GM23248 (cell line): ENCODE data around the gene KCNE1. TPM values are rescaled to one million over a fixed set of nuclear protein-coding genes. Genes with fewer than 3 reads are reported as not detected.

Experiments
- DNase-seq: peaks from one replicate; pipeline ENCODE4 v3.0.0-alpha.2; 2015
- H2AFZ ChIP-seq: fragments of 200-600 bp; sonication (generic); 2 replicates; pipeline ENCODE4 v1.6.1; 2016; ENCODE audit warnings: antibody characterized with exemption
- H3F3A ChIP-seq: fragments of 200-600 bp; sonication (generic); 2 replicates; pipeline ENCODE4 v1.6.1; 2016; ENCODE audit warnings: mild to moderate bottlenecking, antibody characterized with exemption, mixed run types; ENCODE audit not compliant: insufficient read depth
- H3K27ac ChIP-seq: fragments of 200-600 bp; sonication (generic); 2 replicates; pipeline ENCODE4 v1.5.1; 2016; ENCODE audit warnings: mild to moderate bottlenecking
- H3K27me3 ChIP-seq: fragments of 200-600 bp; sonication (generic); replicated peaks from 2 replicates; pipeline ENCODE4 v1.6.1; 2016; ENCODE audit warnings: mild to moderate bottlenecking; ENCODE audit not compliant: insufficient read depth
- H3K36me3 ChIP-seq: fragments of 200-600 bp; sonication (generic); 2 replicates; pipeline ENCODE4 v1.6.1; 2016; ENCODE audit warnings: low read depth, mild to moderate bottlenecking
- H3K4me1 ChIP-seq: fragments of 200-600 bp; sonication (generic); 2 replicates; pipeline ENCODE4 v1.6.1; 2016; ENCODE audit warnings: mild to moderate bottlenecking; ENCODE audit not compliant: insufficient read depth
- H3K4me2 ChIP-seq: fragments of 200-600 bp; sonication (generic); one replicate; pipeline ENCODE4 v1.6.1; 2016; ENCODE audit warnings: mild to moderate bottlenecking; ENCODE audit not compliant: unreplicated experiment
- H3K4me3 ChIP-seq: fragments of 200-600 bp; sonication (generic); 2 replicates; pipeline ENCODE4 v1.5.1; 2016; ENCODE audit warnings: mild to moderate bottlenecking
- H3K79me2 ChIP-seq: fragments of 200-600 bp; sonication (generic); 2 replicates; pipeline ENCODE4 v1.6.1; 2016; ENCODE audit warnings: mild to moderate bottlenecking; ENCODE audit not compliant: insufficient read depth
- H3K9ac ChIP-seq: fragments of 200-600 bp; sonication (generic); 2 replicates; pipeline ENCODE4 v1.6.1; 2016; ENCODE audit warnings: mild to moderate bottlenecking
- H3K9me2 ChIP-seq: fragments of 200-600 bp; sonication (generic); 2 replicates; pipeline ENCODE4 v1.6.1; 2016; ENCODE audit warnings: mixed run types, mild to moderate bottlenecking, moderate library complexity; ENCODE audit not compliant: insufficient read depth
- H3K9me3 ChIP-seq: fragments of 200-600 bp; sonication (generic); one replicate; pipeline ENCODE4 v1.6.1; 2017; ENCODE audit warnings: low read depth
- H4K20me1 ChIP-seq: fragments of 200-600 bp; sonication (generic); 2 replicates; pipeline ENCODE4 v1.6.0; 2016; ENCODE audit not compliant: insufficient read depth
- EZH2 ChIP-seq: fragments of 200-600 bp; sonication (generic); IDR thresholded peaks from 2 replicates; pipeline ENCODE4 v1.6.1; 2018; ENCODE audit warnings: antibody characterized with exemption, mild to moderate bottlenecking; ENCODE audit not compliant: insufficient read depth, poor library complexity, severe bottlenecking
- EZH2phosphoT487 ChIP-seq: fragments of 200-600 bp; sonication (generic); IDR thresholded peaks from 2 replicates; pipeline ENCODE4 v1.6.1; 2018; ENCODE audit warnings: antibody characterized with exemption, moderate library complexity, mild to moderate bottlenecking, low read depth; ENCODE audit not compliant: insufficient read depth
- WGBS, 2 experiments: methylation state at CpG; one replicate each; pipeline ENCODE4 v1.1.6; 2015 to 2017; ENCODE audit warnings: low lambda C conversion rate in 2 of 2, low coverage in 1 of 2; ENCODE audit errors: missing lambda C conversion rate in 2 of 2; 5-methylcytosine and 5-hydroxymethylcytosine counted together
- in situ Hi-C: fragments of 300-500 bp; cut with MboI; formaldehyde crosslinking; loops from 2 replicates; pipeline ENCODE4 v1.15.0; 2020
- polyA plus RNA-seq: library from polyadenylated mRNA; unstranded; fragments of >200 nt; fragmentation: Nextera tagmentation; extraction: Ambion mirVana; gene quantifications from 2 replicates; pipeline ENCODE4 v1.2.1, GENCODE V29; 2016
- total RNA-seq: library from RNA; depleted of rRNA; stranded (reverse); fragments of >200 nt; shearing (Covaris generic); gene quantifications from 2 replicates; pipeline ENCODE4 v1.2.3, GENCODE V29; 2014; rRNA removed

The KCNE1 gene
- 0.43 TPM in 1 of 2 replicates, not detected in the other for total RNA-seq
- polyA plus RNA-seq, result not detected in 2 replicates

DNA sequence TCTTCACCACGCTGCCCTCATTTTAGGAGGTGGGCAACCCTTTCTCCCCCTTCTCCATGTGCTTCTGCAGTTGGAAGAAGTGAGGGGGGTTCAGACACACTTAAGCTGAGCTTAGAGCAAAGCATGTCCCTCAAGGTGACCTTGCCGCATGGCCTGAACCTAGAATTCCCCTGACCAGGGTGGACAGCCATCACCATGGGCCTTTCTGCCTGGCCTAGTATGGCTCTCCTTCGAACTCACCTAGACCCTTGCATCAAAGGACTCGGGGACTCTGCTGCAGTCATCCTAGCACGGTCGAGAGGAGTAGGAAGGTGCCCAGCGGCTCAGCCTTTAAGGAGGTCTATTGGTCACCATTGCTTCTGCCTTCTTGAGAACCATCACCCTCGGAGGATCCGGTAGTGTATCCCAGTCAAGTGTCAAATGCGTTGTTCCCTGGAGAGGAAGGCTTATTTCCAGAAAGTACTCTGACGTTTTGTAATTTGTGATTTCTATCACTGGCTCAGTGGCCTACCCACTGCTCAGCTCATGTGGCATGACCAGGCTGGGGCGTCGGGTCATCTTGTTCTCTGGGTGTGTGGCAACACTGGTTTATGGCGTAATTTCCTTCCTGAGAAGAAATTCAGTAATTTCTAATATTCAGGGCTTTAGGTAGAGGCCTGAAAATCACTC, at the start of gene KCNE1:
Gene KCNE1, minus strand, starts transcription at position 424 of the 669 bp plus-strand sequence. CDS start 62,576 bp downstream, outside the sequence.
- Histone ChIP-seq H3K4me3 (no peak within 1 kb of the TSS), H3K9ac (no peak within 1 kb of the TSS), H3K27me3 (no peaks in the 10 kb centered on the region), H3K4me2 (no peak within 1 kb of the TSS), H2AFZ (no peak within 1 kb of the TSS), H3K36me3 (peaks cover 16% of the 10 kb centered on the region; the same call in 1 of the 2 replicates), H3F3A (peaks cover 25% of the 10 kb centered on the region), H3K27ac (0 out of 2 replicates have a peak within 1 kb of the TSS, but pooled peaks have one; percentile 23), H3K4me1 (no peaks in the 10 kb centered on the region), H3K9me2 (no peaks in the 10 kb centered on the region), H3K9me3 (no peaks in the 10 kb centered on the region), H3K79me2 (no peaks in the 10 kb centered on the region), H4K20me1 (no peaks in the 10 kb centered on the region)
- DNase-seq, result peak; percentile 63
- in situ Hi-C loops, result no loop called here
- WGBS, 2 experiments, result 87 to 90% methylated on average over 14 of the region's 14 CpGs
- no peak for TF ChIP-seq EZH2
- TF ChIP-seq EZH2phosphoT487, result no peak

DNA sequence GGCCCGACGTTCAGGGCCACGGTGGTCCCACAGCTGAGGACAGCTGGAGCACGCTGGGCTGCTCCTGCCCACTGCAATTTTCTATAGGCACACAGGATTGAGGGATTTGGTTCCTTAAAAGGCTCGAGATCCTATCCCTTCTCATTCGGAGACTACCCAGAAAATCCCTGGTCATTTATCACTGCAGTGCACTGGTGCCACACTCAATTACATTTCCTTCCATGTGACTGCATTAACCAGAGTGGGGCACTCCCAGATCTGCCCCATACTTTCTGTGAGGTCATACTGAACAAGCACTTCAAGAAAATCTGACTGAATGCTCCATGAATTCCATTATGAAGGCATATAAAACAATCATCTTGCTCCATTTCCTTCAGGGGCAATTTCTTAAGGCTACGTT, 49.8 kb upstream of the KCNE1 start:
- H3K27ac ChIP-seq, result no peak overlapping the region
- no peaks in the 10 kb centered on the region for H3F3A ChIP-seq
- H3K4me2 ChIP-seq, result no peak overlapping the region
- TF ChIP-seq EZH2, result no peak
- no peak for TF ChIP-seq EZH2phosphoT487
- H3K79me2 ChIP-seq, result no peaks in the 10 kb centered on the region
- H3K4me3 ChIP-seq, result no peak overlapping the region
- H3K9me3 ChIP-seq, result no peaks in the 10 kb centered on the region
- H2AFZ ChIP-seq, result no peak overlapping the region
- no peak overlapping the region for H3K9ac ChIP-seq
- H4K20me1 ChIP-seq, result no peaks in the 10 kb centered on the region
- in situ Hi-C loops, result no loop called here
- no peaks in the 10 kb centered on the region for H3K4me1 ChIP-seq
- 85 to 97% methylated on average over 6 to 7 of the region's 7 CpGs for WGBS, 2 experiments
- no peaks in the 10 kb centered on the region for H3K9me2 ChIP-seq
- no peaks in the 10 kb centered on the region for H3K27me3 ChIP-seq
- H3K36me3 ChIP-seq, result no peaks in the 10 kb centered on the region
- no peak for DNase-seq

DNA sequence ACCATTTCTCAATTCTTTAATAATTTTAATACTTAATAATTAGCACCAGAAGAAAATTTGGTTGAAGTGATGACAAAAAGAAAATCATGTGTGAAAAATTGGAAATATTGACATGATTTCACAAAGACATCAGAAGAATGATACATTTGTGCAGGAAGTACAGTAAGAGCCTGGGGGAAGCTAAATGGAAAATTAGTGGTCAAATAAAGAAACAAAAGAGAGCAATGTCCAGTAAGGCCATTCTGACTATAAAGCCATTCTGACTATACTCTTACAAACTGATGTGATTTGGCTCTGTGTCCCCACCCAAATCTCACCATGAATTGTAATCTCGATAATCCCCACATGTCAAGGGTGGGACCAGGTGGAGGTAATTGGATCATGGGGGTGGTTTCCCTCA, 48.6 kb upstream of the KCNE1 start:
- Histone ChIP-seq H3K4me3 (no peak overlapping the region), H3F3A (no peaks in the 10 kb centered on the region), H2AFZ (no peak overlapping the region), H3K4me2 (no peak overlapping the region), H4K20me1 (no peaks in the 10 kb centered on the region), H3K4me1 (no peaks in the 10 kb centered on the region), H3K9me3 (no peaks in the 10 kb centered on the region), H3K79me2 (no peaks in the 10 kb centered on the region), H3K9me2 (no peaks in the 10 kb centered on the region), H3K9ac (no peak overlapping the region), H3K27me3 (no peaks in the 10 kb centered on the region), H3K27ac (no peak overlapping the region), H3K36me3 (no peaks in the 10 kb centered on the region)
- no peak for DNase-seq
- in situ Hi-C loops, result no loop called here
- TF ChIP-seq EZH2 (no peak), EZH2phosphoT487 (no peak)
- WGBS, 2 experiments, result 0% methylated on average over 1 of the region's 1 CpG

DNA sequence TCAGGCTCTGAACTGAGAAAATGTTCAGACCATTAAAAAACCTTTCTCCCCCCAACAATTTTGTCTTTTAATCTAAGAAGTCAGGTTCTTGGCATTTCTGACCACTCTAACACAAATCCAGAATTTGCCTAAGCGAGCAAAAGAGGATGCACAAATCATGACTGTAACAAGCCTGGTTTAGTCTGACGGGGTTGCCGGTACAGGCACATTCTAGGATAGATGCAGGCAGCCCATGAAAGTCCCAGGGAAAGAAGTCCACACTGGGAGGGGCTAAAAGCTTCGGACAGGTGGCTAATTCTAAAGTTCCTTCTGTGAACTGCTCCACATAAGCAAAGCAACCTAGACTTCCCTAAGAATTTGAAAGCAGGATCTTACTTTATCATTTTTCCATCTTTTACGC, 48.0 kb upstream of the KCNE1 start:
- Histone ChIP-seq H4K20me1 (no peaks in the 10 kb centered on the region), H3K9me3 (no peaks in the 10 kb centered on the region), H3K4me2 (no peak overlapping the region), H3K79me2 (no peaks in the 10 kb centered on the region), H3F3A (no peaks in the 10 kb centered on the region), H3K9ac (no peak overlapping the region), H3K4me3 (no peak overlapping the region), H3K9me2 (no peaks in the 10 kb centered on the region), H3K27ac (no peak overlapping the region), H3K36me3 (no peaks in the 10 kb centered on the region), H3K27me3 (no peaks in the 10 kb centered on the region), H3K4me1 (no peaks in the 10 kb centered on the region), H2AFZ (no peak overlapping the region)
- 97 to 98% methylated on average over 5 of the region's 5 CpGs for WGBS, 2 experiments
- in situ Hi-C loops, result no loop called here
- no peak for TF ChIP-seq EZH2phosphoT487
- TF ChIP-seq EZH2, result no peak
- DNase-seq, result no peak
